CD14-positive monocyte (primary cell): ENCODE results near the gene SKOR1. TPM values are rescaled to one million over a fixed set of nuclear protein-coding genes. Genes with fewer than 3 reads are reported as not detected.

ENCODE experiments used
- DNase-seq, 3 donors: peaks; one replicate each; pipeline ENCODE4 v3.0.0-alpha.2; 2011 to 2022
- H2AFZ ChIP-seq: 2 replicates; pipeline ENCODE4 v1.6.0; 2012; ENCODE audit warnings: mild to moderate bottlenecking, low read depth, low read length, inconsistent platforms; ENCODE audit not compliant: insufficient read depth, poor library complexity, severe bottlenecking
- H3K27ac ChIP-seq, 2 donors: 1 replicate in 1 of 2; 2 replicates in 1 of 2; pipeline ENCODE4 v1.5.1; 2012 to 2013; ENCODE audit warnings: low read length in 2 of 2, control low read depth in 1 of 2, inconsistent platforms in 1 of 2, low read depth in 1 of 2, mild to moderate bottlenecking in 1 of 2
- H3K27me3 ChIP-seq, 2 donors: one replicate each; pipeline versions ENCODE4 v1.6.0 to v1.6.1; 2011 to 2013; ENCODE audit warnings: low read length in 2 of 2; ENCODE audit not compliant: control insufficient read depth in 2 of 2, insufficient read depth in 2 of 2
- H3K36me3 ChIP-seq, 2 donors: replicated peaks in 1 of 2; 1 replicate in 1 of 2; 2 replicates in 1 of 2; pipeline versions ENCODE4 v1.5.1 to v1.6.1; 2012 to 2013; ENCODE audit warnings: low read length in 2 of 2, control low read depth in 1 of 2, inconsistent platforms in 1 of 2, mild to moderate bottlenecking in 1 of 2; ENCODE audit not compliant: insufficient read depth in 2 of 2, control insufficient read depth in 1 of 2
- H3K4me1 ChIP-seq, 2 donors: 1 replicate in 1 of 2; 2 replicates in 1 of 2; pipeline versions ENCODE4 v1.5.1 to v1.6.1; 2012 to 2013; ENCODE audit warnings: low read length in 2 of 2, control low read depth in 1 of 2, inconsistent platforms in 1 of 2, mild to moderate bottlenecking in 1 of 2, moderate library complexity in 1 of 2; ENCODE audit not compliant: insufficient read depth in 2 of 2, control insufficient read depth in 1 of 2
- H3K4me2 ChIP-seq: replicated peaks from 2 replicates; pipeline ENCODE3; 2012; ENCODE audit warnings: low read length, moderate library complexity, mild to moderate bottlenecking; ENCODE audit not compliant: poor library complexity, severe bottlenecking; ENCODE audit errors: extremely low read depth
- H3K4me3 ChIP-seq, 3 experiments: fragments of 200-600 bp in 1 of 3; sonication (generic) in 1 of 3; replicated peaks in 1 of 3; 1 replicate in 2 of 3; 2 replicates in 1 of 3; pipeline ENCODE4 v1.5.1; 2011 to 2013; ENCODE audit warnings: low read length in 3 of 3, mild to moderate bottlenecking in 3 of 3, control low read depth in 2 of 3, low read depth in 2 of 3, inconsistent platforms in 1 of 3, moderate library complexity in 1 of 3
- H3K79me2 ChIP-seq: 2 replicates; pipeline ENCODE4 v1.6.0; 2012; ENCODE audit warnings: mild to moderate bottlenecking, control low read depth, inconsistent platforms, low read length, moderate library complexity; ENCODE audit not compliant: insufficient read depth
- H3K9ac ChIP-seq: 2 replicates; pipeline ENCODE4 v1.6.0; 2017; ENCODE audit warnings: low read length, mild to moderate bottlenecking; ENCODE audit not compliant: insufficient read depth, poor library complexity, severe bottlenecking
- H3K9me3 ChIP-seq, 2 donors: replicated peaks in 1 of 2; 1 replicate in 1 of 2; 2 replicates in 1 of 2; pipeline versions ENCODE4 v1.5.1 to v1.6.1; 2012 to 2013; ENCODE audit warnings: low read length in 2 of 2, control low read depth in 1 of 2; ENCODE audit not compliant: control insufficient read depth in 1 of 2, insufficient read depth in 1 of 2
- H4K20me1 ChIP-seq: 2 replicates; pipeline ENCODE4 v1.6.0; 2012; ENCODE audit warnings: mild to moderate bottlenecking, low read length, control low read depth, moderate library complexity; ENCODE audit not compliant: insufficient read depth
- H3K27ac Mint-ChIP-seq, 7 donors: one replicate each; pipeline ENCODE4 v1.8.0; 2020; ENCODE audit warnings: mild to moderate bottlenecking in 7 of 7, mixed read lengths in 7 of 7, moderate library complexity in 6 of 7, inconsistent platforms in 2 of 7
- H3K27me3 Mint-ChIP-seq, 3 donors: one replicate each; pipeline ENCODE4 v1.8.0; 2021 to 2022; ENCODE audit warnings: low read depth in 3 of 3, mild to moderate bottlenecking in 3 of 3, mixed read lengths in 3 of 3, moderate library complexity in 3 of 3, inconsistent platforms in 1 of 3
- H3K36me3 Mint-ChIP-seq, 2 donors: one replicate each; pipeline ENCODE4 v1.8.0; 2020; ENCODE audit warnings: mixed read lengths in 2 of 2, inconsistent platforms in 1 of 2, mild to moderate bottlenecking in 1 of 2
- H3K4me1 Mint-ChIP-seq: one replicate; pipeline ENCODE4 v1.8.0; 2020; ENCODE audit warnings: mild to moderate bottlenecking, mixed read lengths
- H3K4me3 Mint-ChIP-seq, 2 donors: one replicate each; pipeline ENCODE4 v1.8.0; 2020; ENCODE audit warnings: mild to moderate bottlenecking in 2 of 2, mixed read lengths in 2 of 2, moderate library complexity in 1 of 2
- H3K9me3 Mint-ChIP-seq, 7 donors: one replicate each; pipeline ENCODE4 v1.8.0; 2020 to 2022; ENCODE audit warnings: mixed read lengths in 7 of 7, mild to moderate bottlenecking in 6 of 7, moderate library complexity in 6 of 7, inconsistent platforms in 2 of 7
- WGBS: methylation state at CpG from one replicate; pipeline ENCODE4 v1.1.5; 2013; ENCODE audit warnings: missing lambda C conversion rate; ENCODE audit not compliant: insufficient coverage; 5-methylcytosine and 5-hydroxymethylcytosine counted together
- intact Hi-C, 2 donors: fragments of 100-400 bp; cut with micrococcal nuclease; formaldehyde crosslinking; loops; one replicate each; pipeline versions ENCODE4 v1.15.0 to v1.15.1; 2023
- polyA plus RNA-seq, 3 donors: library from polyadenylated mRNA; depleted of rRNA in 1 of 3; unstranded in 2 of 3; stranded (reverse) in 1 of 3; fragments of 300-500 nt in 2 of 3; fragments of >200 nt in 1 of 3; fragmentation: Illumina TruSeq in 2 of 3; gene quantifications; 1 replicate in 2 of 3; 2 replicates in 1 of 3; pipeline ENCODE4 v1.2.3, GENCODE V29; 2012 to 2021
- TF ChIP-seq, protein P1 (sequence below): fragments of 200-600 bp; IDR thresholded peaks from one replicate; pipeline ENCODE4 v1.8.0; 2022; ENCODE audit warnings: antibody characterized with exemption, mild to moderate bottlenecking

Gene SKOR1
- polyA plus RNA-seq, 3 donors, result 0.23 TPM; not detected in 2

DNA sequence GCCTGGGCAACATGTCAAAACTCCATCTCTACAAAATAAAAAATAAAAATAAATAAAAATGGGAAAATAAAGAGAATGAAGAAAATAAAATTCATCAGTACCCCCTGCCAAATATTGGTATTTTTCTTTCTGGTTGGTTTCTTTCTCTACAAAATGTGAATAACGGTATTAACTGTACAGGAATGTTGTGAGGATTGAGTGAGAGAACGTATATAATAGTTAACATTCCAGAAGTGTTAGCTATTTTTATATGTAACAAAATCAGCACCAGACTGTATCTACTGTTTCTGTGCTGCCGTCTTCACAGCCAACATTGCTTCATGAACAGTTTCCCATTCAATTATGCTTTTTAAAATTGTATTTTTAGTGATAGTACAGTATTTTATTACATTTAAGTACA is 40.0 kb downstream of the SKOR1 start:
- no CpG with 5 or more reads among the region's 3 CpGs for WGBS
- Histone ChIP-seq H3K9ac (no peak overlapping the region), H3K4me2 (no peak overlapping the region), H3K4me3 (no peak overlapping the region), H3K27ac (no peak overlapping the region), H3K79me2 (no peaks in the 10 kb centered on the region), H4K20me1 (no peaks in the 10 kb centered on the region), H3K9me3 (peaks cover 0 to 8% of the 10 kb centered on the region in 2 donors), H3K36me3 (no peaks in the 10 kb centered on the region), H2AFZ (no peak overlapping the region), H3K4me1 (peaks cover 9 to 12% of the 10 kb centered on the region in 2 donors), H3K27me3 (no peaks in the 10 kb centered on the region)
- TF ChIP-seq, protein P1, sequence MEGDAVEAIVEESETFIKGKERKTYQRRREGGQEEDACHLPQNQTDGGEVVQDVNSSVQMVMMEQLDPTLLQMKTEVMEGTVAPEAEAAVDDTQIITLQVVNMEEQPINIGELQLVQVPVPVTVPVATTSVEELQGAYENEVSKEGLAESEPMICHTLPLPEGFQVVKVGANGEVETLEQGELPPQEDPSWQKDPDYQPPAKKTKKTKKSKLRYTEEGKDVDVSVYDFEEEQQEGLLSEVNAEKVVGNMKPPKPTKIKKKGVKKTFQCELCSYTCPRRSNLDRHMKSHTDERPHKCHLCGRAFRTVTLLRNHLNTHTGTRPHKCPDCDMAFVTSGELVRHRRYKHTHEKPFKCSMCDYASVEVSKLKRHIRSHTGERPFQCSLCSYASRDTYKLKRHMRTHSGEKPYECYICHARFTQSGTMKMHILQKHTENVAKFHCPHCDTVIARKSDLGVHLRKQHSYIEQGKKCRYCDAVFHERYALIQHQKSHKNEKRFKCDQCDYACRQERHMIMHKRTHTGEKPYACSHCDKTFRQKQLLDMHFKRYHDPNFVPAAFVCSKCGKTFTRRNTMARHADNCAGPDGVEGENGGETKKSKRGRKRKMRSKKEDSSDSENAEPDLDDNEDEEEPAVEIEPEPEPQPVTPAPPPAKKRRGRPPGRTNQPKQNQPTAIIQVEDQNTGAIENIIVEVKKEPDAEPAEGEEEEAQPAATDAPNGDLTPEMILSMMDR, result no peak
- DNase-seq, result no peak
- intact Hi-C loops, result loop anchor here in 1 of 2 donors (10.0 kb wide), 1 partner anchor 139 kb away; no protein-coding TSS in a partner anchor
- no peaks in the 10 kb centered on the region for H3K36me3 Mint-ChIP-seq
- peaks cover 8% of the 10 kb centered on the region for H3K4me1 Mint-ChIP-seq
- H3K9me3 Mint-ChIP-seq, result peaks cover under 1 to 11% (median 7%) of the 10 kb centered on the region in 7 donors
- H3K27ac Mint-ChIP-seq, result no peak overlapping the region
- peaks cover 2 to 9% (median 6%) of the 10 kb centered on the region in 3 donors for H3K27me3 Mint-ChIP-seq
- no peak overlapping the region for H3K4me3 Mint-ChIP-seq

GRCh38 chr15:67865766-67866165 is 40.5 kb downstream of the SKOR1 start:
- no peaks in the 10 kb centered on the region for H4K20me1 ChIP-seq
- TF ChIP-seq, protein P1, result no peak
- H3K27me3 ChIP-seq, result no peaks in the 10 kb centered on the region
- no peak overlapping the region for H3K9ac ChIP-seq
- H3K27ac ChIP-seq, result no peak overlapping the region
- WGBS, result 92% methylated on average over 3 of the region's 4 CpGs
- H3K4me3 ChIP-seq, result no peak overlapping the region
- H3K4me1 ChIP-seq, result peaks cover 9 to 12% of the 10 kb centered on the region in 2 donors
- Mint-ChIP-seq H3K4me1 (peaks cover 8% of the 10 kb centered on the region), H3K9me3 (peaks cover 4 to 15% (median 11%) of the 10 kb centered on the region in 7 donors), H3K4me3 (no peak overlapping the region), H3K36me3 (no peaks in the 10 kb centered on the region), H3K27ac (no peak overlapping the region), H3K27me3 (peaks cover 2 to 9% (median 6%) of the 10 kb centered on the region in 3 donors)
- intact Hi-C loops, result loop anchor here in 1 of 2 donors (10.0 kb wide), 1 partner anchor 139 kb away; no protein-coding TSS in a partner anchor
- H3K79me2 ChIP-seq, result no peaks in the 10 kb centered on the region
- DNase-seq, result no peak
- no peak overlapping the region for H3K4me2 ChIP-seq
- H3K36me3 ChIP-seq, result no peaks in the 10 kb centered on the region
- H3K9me3 ChIP-seq, result peaks cover 0 to 8% of the 10 kb centered on the region in 2 donors
- no peak overlapping the region for H2AFZ ChIP-seq
